Measurements from ENCODE around the gene VAPB.

- TF ChIP-seq CTCF (IDR thresholded peaks at IDR 0.05) (no peak), POLR2A (IDR thresholded peaks at IDR 0.05) (no peak), POLR2AphosphoS5 (IDR thresholded peaks at IDR 0.05; ENCODE audit: insufficient read depth in 1 of 2, low read depth in 1 of 2) (no peak)
Observed at GRCh38 chr20:58420798-58421496, 31.9 kb downstream of the VAPB start.

All from vagina (tissue), 2 donors.